Progenitor cell of endocrine pancreas (in vitro differentiated cells): Measurements from ENCODE around the gene GPX4. TPM values are rescaled to one million over a fixed set of nuclear protein-coding genes. Genes with fewer than 3 reads are reported as not detected.
A peak's percentile ranks its signal among the peaks of the same experiment; 100 is the strongest.

ENCODE experiments used
- DNase-seq: peaks from one replicate; pipeline ENCODE4 v3.0.0; 2021; ENCODE audit warnings: low spot score; ENCODE audit not compliant: unreplicated experiment
- H3K27ac Mint-ChIP-seq: 2 replicates; pipeline ENCODE4 v1.8.0; 2021; ENCODE audit warnings: mild to moderate bottlenecking, moderate library complexity, mixed read lengths
- H3K27me3 Mint-ChIP-seq: 2 replicates; pipeline ENCODE4 v1.8.0; 2021; ENCODE audit warnings: mixed read lengths
- H3K36me3 Mint-ChIP-seq: 2 replicates; pipeline ENCODE4 v1.8.0; 2022; ENCODE audit warnings: mixed read lengths; ENCODE audit not compliant: insufficient read depth
- H3K4me1 Mint-ChIP-seq: 2 replicates; pipeline ENCODE4 v1.8.0; 2021; ENCODE audit warnings: low read depth, mixed read lengths
- H3K4me3 Mint-ChIP-seq: 2 replicates; pipeline ENCODE4 v1.8.0; 2021; ENCODE audit warnings: low read depth, mild to moderate bottlenecking, moderate library complexity, mixed read lengths
- H3K9me3 Mint-ChIP-seq: 2 replicates; pipeline ENCODE4 v1.8.0; 2021; ENCODE audit warnings: low read depth, mixed read lengths
- total RNA-seq: library from RNA; stranded (reverse); gene quantifications from 2 replicates; pipeline ENCODE4 v1.2.1, GENCODE V29; 2021
- TF ChIP-seq, protein P1 (sequence below): fragments of 200-600 bp; sonication (generic); IDR thresholded peaks from one replicate; pipeline ENCODE4 v1.5.0; 2021; ENCODE audit warnings: antibody characterized with exemption, mild to moderate bottlenecking; ENCODE audit not compliant: unreplicated experiment

Gene GPX4
- total RNA-seq, 1 donor from 2014 or later: 231 TPM

DNA sequence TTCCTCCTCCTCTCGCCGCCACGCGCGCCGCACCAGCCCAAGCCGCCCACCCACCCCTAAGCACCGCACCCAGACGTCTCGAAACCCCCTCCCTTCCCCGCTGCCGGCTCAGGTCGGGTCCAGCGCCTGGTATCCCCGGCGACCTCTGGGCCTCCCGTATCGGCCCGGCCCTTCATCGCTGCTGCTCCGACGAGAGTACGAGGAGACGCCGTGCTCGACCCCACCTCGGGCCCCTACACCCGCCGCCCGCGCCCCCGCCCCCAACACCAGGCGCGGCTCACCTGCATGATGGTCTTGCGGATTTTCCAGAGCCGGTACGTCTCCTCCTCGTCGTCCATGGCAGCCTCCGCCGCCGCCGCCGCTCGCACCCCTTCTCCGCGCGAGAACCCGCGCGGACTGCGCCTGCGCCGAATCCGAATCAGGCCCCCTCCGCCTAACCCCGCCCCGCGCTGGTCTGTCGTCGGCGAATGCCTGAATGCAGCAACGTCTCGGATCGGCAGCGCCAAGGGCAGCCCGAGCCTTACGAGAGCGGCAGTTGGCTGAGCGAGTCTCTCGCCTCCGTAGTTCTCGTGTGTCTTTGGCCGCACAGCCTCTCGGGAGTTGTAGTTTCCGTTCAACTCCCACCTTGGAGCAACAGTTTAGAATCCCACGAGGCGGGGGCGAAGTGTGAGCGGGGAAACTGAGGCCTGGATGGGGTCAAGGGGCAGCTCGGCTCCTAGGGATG lies 8.7 kb upstream of the GPX4 start, which contains the start of gene POLR2E:
TSS of gene POLR2E (minus strand) at position 398 of the 724 bp plus-strand sequence. CDS start at position 338, 60 bp downstream.
- TF ChIP-seq, protein P1, sequence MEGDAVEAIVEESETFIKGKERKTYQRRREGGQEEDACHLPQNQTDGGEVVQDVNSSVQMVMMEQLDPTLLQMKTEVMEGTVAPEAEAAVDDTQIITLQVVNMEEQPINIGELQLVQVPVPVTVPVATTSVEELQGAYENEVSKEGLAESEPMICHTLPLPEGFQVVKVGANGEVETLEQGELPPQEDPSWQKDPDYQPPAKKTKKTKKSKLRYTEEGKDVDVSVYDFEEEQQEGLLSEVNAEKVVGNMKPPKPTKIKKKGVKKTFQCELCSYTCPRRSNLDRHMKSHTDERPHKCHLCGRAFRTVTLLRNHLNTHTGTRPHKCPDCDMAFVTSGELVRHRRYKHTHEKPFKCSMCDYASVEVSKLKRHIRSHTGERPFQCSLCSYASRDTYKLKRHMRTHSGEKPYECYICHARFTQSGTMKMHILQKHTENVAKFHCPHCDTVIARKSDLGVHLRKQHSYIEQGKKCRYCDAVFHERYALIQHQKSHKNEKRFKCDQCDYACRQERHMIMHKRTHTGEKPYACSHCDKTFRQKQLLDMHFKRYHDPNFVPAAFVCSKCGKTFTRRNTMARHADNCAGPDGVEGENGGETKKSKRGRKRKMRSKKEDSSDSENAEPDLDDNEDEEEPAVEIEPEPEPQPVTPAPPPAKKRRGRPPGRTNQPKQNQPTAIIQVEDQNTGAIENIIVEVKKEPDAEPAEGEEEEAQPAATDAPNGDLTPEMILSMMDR: no peak
- Mint-ChIP-seq H3K4me3 (peak within 1 kb of the TSS; percentile 88), H3K4me1 (peaks cover 27% of the 10 kb centered on the region), H3K27ac (peak within 1 kb of the TSS; percentile 93), H3K36me3 (no peaks in the 10 kb centered on the region), H3K9me3 (no peaks in the 10 kb centered on the region), H3K27me3 (no peaks in the 10 kb centered on the region)
- DNase-seq: peak; percentile 99

DNA sequence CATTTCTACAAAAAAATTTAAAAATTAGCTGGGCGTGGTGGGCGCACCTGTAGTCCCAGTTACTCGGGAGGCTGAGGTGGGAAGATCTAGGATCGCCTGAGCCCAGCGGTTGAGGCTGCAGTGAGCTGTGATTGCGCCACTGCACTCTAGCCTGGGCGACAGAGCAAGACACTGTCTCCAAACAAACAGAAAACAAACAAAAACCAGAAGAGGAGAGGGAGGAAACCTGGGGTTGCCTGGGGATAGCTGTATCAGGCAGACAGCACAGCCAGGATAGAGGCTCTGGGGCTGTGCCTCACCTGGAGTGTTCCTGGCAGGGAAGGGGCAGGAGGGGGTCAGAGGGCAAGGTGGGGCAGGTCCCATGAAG lies 6.0 kb upstream of the GPX4 start:
- H3K9me3 Mint-ChIP-seq: no peaks in the 10 kb centered on the region
- H3K27me3 Mint-ChIP-seq: no peaks in the 10 kb centered on the region
- H3K36me3 Mint-ChIP-seq: no peaks in the 10 kb centered on the region
- H3K4me3 Mint-ChIP-seq: no peak overlapping the region
- no peak for DNase-seq
- peak overlapping the region; percentile 92 for H3K27ac Mint-ChIP-seq
- TF ChIP-seq, protein P1: no peak
- H3K4me1 Mint-ChIP-seq: peaks cover 35% of the 10 kb centered on the region

DNA sequence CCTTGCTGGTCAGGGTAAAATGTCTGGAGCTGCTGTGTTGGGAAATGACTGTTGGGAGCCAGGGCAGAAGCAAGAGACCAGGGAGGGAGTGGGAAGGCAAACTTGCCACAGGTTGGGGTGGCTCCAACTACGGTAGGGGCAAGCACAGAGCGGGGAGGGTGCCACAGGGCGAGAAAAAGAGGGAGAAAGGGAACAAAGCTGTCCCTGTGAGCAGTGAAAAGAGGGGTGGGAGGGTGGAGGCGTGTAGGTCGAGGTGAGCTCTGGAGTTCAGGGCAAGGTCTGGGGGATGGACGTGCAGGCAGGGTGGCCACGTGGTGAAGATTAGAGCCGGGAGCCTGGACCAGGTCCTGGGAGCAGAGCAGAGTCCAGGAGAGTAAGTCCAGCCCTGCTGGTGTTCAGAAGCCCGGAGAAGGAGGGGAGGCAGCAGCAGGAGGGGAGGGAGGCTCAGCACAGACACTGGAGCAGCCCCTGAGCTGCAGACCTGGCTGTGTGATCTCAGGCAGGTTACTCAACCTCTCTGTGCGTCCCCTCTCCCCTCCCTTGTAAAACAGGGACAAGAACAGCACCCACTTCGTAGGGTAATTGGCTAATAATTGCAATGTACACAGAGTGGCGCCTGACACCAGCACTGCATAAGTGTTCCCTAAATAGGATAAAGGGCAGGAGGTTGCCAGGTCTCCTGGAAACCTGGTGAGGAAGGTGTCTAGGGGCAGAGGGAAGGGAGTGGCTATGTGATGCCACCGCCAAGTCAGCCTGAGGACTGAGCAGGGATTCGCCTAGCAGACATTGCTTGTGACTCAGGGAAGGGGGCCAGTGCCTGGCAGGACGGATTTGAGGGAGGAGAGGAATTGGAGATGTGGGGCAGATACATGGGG lies 5.4 kb upstream of the GPX4 start:
- Mint-ChIP-seq H3K4me3 (no peak overlapping the region), H3K4me1 (peaks cover 37% of the 10 kb centered on the region), H3K27me3 (no peaks in the 10 kb centered on the region), H3K9me3 (no peaks in the 10 kb centered on the region), H3K27ac (peak overlapping the region; percentile 92), H3K36me3 (no peaks in the 10 kb centered on the region)
- TF ChIP-seq, protein P1: no peak
- DNase-seq: no peak

DNA sequence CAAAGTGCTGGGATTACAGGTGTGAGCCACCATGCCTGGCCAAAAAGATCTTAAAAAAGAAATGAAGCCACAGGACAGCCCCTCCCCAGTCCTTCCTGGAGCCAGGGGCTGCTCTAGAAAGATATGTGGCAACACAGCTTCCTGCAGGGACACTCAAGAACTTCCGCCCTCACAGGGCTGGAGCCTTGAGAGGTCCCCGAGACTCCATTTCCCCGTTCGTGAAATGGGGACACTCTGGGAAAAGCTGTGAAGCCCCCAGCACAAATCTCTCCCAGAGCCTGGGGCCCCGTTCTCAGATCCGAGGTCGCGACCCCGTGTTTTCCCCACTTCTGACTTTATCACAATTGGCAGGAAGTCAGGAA lies 2.5 kb upstream of the GPX4 start:
- Mint-ChIP-seq H3K36me3 (no peaks in the 10 kb centered on the region), H3K4me3 (no peak overlapping the region), H3K27me3 (no peaks in the 10 kb centered on the region), H3K27ac (peak overlapping the region; percentile 62), H3K9me3 (no peaks in the 10 kb centered on the region), H3K4me1 (peaks cover 28% of the 10 kb centered on the region)
- TF ChIP-seq, protein P1: no peak
- no peak for DNase-seq

DNA sequence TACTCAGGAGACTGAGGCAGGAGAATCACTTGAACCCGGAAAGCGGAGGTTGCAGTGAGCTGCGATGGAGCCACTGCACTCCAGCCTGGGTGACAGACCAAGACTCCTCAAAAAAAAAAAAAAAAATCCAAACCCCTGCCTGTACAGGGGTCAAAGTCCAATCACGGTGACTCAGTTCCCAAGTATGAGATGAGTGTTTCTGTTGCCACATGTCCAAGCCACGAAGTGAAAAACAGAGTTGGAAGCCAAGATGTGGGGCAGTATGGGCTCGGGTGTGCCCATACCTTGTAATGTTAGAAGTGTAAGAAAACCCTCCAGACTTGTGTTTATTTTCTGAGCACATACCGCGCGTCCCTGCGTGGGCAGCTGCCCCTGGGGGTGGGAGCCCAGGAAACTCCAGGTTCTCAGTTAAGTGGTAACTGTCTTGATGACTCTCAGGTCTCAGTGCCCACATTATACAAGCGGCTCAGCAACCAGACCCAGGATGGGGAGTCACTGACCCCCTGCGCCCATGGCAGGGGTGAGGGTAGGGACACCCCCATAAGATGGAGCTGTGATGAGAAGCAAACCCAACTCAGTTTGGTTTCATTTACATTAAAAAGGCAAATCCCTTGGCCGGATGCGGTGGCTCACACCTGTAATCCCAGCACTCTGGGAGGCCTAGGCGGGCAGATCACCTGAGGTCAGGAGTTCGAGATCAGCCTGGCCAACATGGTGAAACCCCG lies 1.2 kb upstream of the GPX4 start:
- no peaks in the 10 kb centered on the region for H3K36me3 Mint-ChIP-seq
- H3K27ac Mint-ChIP-seq: peak overlapping the region; percentile 94
- DNase-seq: no peak
- peak overlapping the region; percentile 50 for H3K4me3 Mint-ChIP-seq
- TF ChIP-seq, protein P1: no peak
- H3K27me3 Mint-ChIP-seq: no peaks in the 10 kb centered on the region
- H3K9me3 Mint-ChIP-seq: no peaks in the 10 kb centered on the region
- peaks cover 29% of the 10 kb centered on the region for H3K4me1 Mint-ChIP-seq
